Measurements from ENCODE around the gene RELCH.

Gene RELCH

DNA sequence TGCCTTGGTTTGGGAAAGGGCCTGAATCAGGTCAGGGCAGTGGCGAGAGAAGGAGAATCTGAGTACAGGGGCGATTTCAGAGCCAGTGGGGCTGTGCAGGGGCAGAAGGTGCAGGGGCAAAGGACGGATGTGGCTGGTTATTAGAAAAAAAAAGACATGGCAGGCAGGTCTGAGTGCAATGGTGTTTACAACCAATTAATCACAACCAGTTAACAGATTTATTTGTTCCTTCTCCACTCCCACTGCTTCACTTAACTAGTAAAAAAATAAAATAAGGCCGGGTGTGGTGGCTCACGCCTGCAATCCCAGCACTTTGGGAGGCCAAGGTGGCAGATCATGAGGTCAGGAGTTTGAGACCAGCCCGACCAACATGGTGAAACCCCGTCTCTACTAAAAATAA, 143.6 kb downstream of the RELCH start:
- no peak overlapping the region for H2AFZ ChIP-seq (ENCODE audit: low read depth)
- no peak overlapping the region for H3K4me3 ChIP-seq (IDR thresholded peaks at IDR 0.05; ENCODE audit: insufficient read depth, low read depth, low read length)
- H3K4me2 ChIP-seq = no peak overlapping the region
- peaks cover 17% of the 10 kb centered on the region; the same call in 1 of the 2 replicates for H3K27me3 ChIP-seq (ENCODE audit: insufficient read depth, low read depth)
- no peaks in the 10 kb centered on the region for H3K36me3 ChIP-seq (ENCODE audit: insufficient read depth)
- peaks cover 34% of the 10 kb centered on the region for H3K4me1 ChIP-seq (ENCODE audit: low read depth, poor library complexity, severe bottlenecking)
- H4K20me1 ChIP-seq (ENCODE audit: insufficient read depth) = no peaks in the 10 kb centered on the region
- no peaks in the 10 kb centered on the region for H3K79me2 ChIP-seq (ENCODE audit: insufficient read depth, low read depth)
- H3K9ac ChIP-seq = no peak overlapping the region
- TF ChIP-seq, protein P1, sequence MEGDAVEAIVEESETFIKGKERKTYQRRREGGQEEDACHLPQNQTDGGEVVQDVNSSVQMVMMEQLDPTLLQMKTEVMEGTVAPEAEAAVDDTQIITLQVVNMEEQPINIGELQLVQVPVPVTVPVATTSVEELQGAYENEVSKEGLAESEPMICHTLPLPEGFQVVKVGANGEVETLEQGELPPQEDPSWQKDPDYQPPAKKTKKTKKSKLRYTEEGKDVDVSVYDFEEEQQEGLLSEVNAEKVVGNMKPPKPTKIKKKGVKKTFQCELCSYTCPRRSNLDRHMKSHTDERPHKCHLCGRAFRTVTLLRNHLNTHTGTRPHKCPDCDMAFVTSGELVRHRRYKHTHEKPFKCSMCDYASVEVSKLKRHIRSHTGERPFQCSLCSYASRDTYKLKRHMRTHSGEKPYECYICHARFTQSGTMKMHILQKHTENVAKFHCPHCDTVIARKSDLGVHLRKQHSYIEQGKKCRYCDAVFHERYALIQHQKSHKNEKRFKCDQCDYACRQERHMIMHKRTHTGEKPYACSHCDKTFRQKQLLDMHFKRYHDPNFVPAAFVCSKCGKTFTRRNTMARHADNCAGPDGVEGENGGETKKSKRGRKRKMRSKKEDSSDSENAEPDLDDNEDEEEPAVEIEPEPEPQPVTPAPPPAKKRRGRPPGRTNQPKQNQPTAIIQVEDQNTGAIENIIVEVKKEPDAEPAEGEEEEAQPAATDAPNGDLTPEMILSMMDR (conservative IDR thresholded peaks at IDR 0.05; ENCODE audit: low read depth, low read length) = no peak
- H3K27ac ChIP-seq = no peak overlapping the region

DNA sequence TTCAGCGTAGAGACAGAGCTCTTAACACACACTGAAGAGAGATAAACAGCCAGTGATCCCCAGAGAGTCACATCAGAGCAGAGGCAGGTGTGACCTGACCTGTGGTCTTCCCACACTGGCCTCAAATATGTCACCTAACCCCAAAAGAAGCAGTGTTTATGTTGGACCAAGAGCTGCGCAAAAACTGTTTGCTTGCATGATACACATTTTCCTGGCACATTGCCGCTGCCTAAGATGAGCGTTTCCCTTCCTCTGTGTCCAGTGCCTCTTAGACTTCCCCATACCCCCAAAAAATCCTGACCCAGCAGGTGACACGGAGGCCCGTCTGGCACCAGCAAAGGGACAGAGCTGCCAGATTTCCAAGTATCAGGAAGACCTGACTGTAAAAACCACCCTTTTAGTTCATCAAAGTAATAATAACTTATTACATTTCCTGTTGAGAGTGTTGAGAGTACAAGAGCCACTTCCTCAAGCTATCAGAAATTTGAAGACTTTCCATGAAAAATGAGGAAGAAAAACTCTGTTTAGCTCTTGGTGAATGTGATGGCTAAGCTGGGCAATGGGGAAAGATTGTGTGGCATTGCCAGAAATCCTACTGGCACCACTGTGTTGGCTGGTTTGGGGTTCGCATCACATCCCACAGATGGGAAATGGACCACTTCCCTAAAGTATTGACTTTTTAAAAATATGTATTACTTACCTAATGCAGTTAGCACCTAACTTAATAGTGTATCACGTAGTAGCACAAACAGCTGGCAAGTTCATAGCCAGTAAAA, 144.7 kb downstream of the RELCH start:
- no peak overlapping the region for H3K9ac ChIP-seq
- H3K4me1 ChIP-seq (ENCODE audit: low read depth, poor library complexity, severe bottlenecking) = peaks cover 27% of the 10 kb centered on the region
- TF ChIP-seq, protein P1 (conservative IDR thresholded peaks at IDR 0.05; ENCODE audit: low read depth, low read length) = no peak
- H4K20me1 ChIP-seq (ENCODE audit: insufficient read depth) = no peaks in the 10 kb centered on the region
- no peak overlapping the region for H3K4me3 ChIP-seq (IDR thresholded peaks at IDR 0.05; ENCODE audit: insufficient read depth, low read depth, low read length)
- H3K79me2 ChIP-seq (ENCODE audit: insufficient read depth, low read depth) = no peaks in the 10 kb centered on the region
- H3K36me3 ChIP-seq (ENCODE audit: insufficient read depth) = no peaks in the 10 kb centered on the region
- H3K27me3 ChIP-seq (ENCODE audit: insufficient read depth, low read depth) = peaks cover 12% of the 10 kb centered on the region; the same call in 1 of the 2 replicates
- no peak overlapping the region for H2AFZ ChIP-seq (ENCODE audit: low read depth)
- H3K27ac ChIP-seq = no peak overlapping the region
- H3K4me2 ChIP-seq = peak overlapping the region; percentile 46

DNA sequence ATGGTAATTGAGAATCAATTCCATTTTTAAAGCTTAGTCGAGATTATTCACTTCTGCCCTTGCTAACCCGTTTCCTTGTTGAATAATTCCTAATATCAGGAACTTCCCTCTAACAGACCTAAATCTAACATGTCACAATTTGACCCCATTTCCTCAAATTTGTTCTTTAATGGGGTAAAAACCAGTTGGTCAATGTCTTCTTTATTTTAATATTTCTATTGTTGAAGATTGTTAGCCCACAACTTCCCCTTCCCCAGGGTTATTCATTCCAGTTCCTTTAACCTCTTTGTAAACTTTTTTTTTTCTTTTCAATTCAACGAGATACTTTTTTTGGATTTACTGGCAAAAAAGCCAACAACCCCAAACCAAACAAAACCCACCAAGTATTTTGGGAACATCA, 145.4 kb downstream of the RELCH start:
- Histone ChIP-seq H3K4me2 (no peak overlapping the region), H3K27me3 (ENCODE audit: insufficient read depth, low read depth) (peaks cover 7% of the 10 kb centered on the region; the same call in 1 of the 2 replicates), H3K27ac (no peak overlapping the region), H3K36me3 (ENCODE audit: insufficient read depth) (no peaks in the 10 kb centered on the region), H3K4me3 (IDR thresholded peaks at IDR 0.05; ENCODE audit: insufficient read depth, low read depth, low read length) (no peak overlapping the region), H2AFZ (ENCODE audit: low read depth) (no peak overlapping the region), H4K20me1 (ENCODE audit: insufficient read depth) (no peaks in the 10 kb centered on the region), H3K79me2 (ENCODE audit: insufficient read depth, low read depth) (no peaks in the 10 kb centered on the region), H3K4me1 (ENCODE audit: low read depth, poor library complexity, severe bottlenecking) (peaks cover 22% of the 10 kb centered on the region), H3K9ac (no peak overlapping the region)
- TF ChIP-seq, protein P1 (conservative IDR thresholded peaks at IDR 0.05; ENCODE audit: low read depth, low read length) = no peak

DNA sequence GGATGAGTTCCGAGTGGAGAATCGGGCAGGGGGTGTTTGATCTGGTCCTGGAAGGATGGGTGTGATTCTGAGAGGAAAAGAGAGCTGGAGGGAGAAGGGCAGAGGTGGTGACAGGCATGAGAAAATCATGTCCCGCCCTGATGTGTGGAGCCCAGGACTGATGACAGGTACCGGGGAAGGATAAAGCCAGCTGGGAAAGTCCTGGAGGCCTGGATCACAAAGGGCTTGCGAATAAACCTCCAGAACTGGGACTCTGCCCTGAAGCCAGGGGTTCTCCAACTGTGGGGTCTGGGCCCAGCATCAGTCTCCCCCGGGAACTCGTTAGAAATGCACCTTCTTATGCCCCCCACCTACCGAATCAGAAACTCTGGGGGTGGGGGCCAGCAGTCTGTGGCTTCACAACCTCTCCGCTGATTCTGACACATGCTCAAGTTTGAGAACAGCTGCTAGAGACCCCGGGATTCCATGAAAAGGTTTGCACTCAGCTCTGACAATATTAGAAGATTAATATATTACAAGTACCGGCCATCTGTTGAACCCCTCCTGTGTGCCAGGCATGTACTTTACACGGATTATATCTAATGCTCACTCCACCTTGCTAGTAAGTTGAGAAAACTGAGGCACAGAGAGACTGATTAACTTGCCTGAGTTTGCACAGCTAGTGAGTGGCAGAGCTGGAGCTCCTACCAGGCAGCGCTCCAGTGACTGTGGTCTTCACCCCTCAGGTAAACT, 146.1 kb downstream of the RELCH start:
- H2AFZ ChIP-seq (ENCODE audit: low read depth) = no peak overlapping the region
- no peak overlapping the region for H3K27ac ChIP-seq
- no peak overlapping the region for H3K4me3 ChIP-seq (IDR thresholded peaks at IDR 0.05; ENCODE audit: insufficient read depth, low read depth, low read length)
- H4K20me1 ChIP-seq (ENCODE audit: insufficient read depth) = no peaks in the 10 kb centered on the region
- no peak overlapping the region for H3K9ac ChIP-seq
- peaks cover 17% of the 10 kb centered on the region for H3K4me1 ChIP-seq (ENCODE audit: low read depth, poor library complexity, severe bottlenecking)
- TF ChIP-seq, protein P1 (conservative IDR thresholded peaks at IDR 0.05; ENCODE audit: low read depth, low read length) = no peak
- 0 out of 2 replicates have a peak, but pooled peaks cover under 1% of the 10 kb centered on the region for H3K27me3 ChIP-seq (ENCODE audit: insufficient read depth, low read depth)
- no peak overlapping the region for H3K4me2 ChIP-seq
- no peaks in the 10 kb centered on the region for H3K36me3 ChIP-seq (ENCODE audit: insufficient read depth)
- no peaks in the 10 kb centered on the region for H3K79me2 ChIP-seq (ENCODE audit: insufficient read depth, low read depth)

Data from KMS-11 (cell line).